Stimulated activated CD4-positive, alpha-beta T cell treated with anti-CD3 and anti-CD28 coated beads, Interleukin-15, amount 100 ng/mL, for 24 hours (primary cell): ENCODE results near the gene SIRPB2.
"Not testable (repeated sequence)": the region's sequence is repeated elsewhere in the genome, so short reads cannot be mapped to it uniquely, and the experiment has no call there.

Source experiments
- DNase-seq: peaks from one replicate; pipeline ENCODE4 v3.0.0-alpha.2; 2020

Gene SIRPB2

GRCh38 chr20:1499528-1500420 lies 8.6 kb upstream of the SIRPB2 start:
- DNase-seq: no peak

GRCh38 chr20:1497371-1497770 lies 6.2 kb upstream of the SIRPB2 start:
- not testable (repeated sequence) for DNase-seq

GRCh38 chr20:1496930-1497329 lies 5.7 kb upstream of the SIRPB2 start:
- DNase-seq: no peak

- DNase-seq: no peak
Observed at GRCh38 chr20:1494436-1494835, 3.2 kb upstream of the SIRPB2 start.

GRCh38 chr20:1493536-1493935 lies 2.3 kb upstream of the SIRPB2 start:
- DNase-seq: no peak

- no peak for DNase-seq
Observed at GRCh38 chr20:1491860-1492642, 831 bp upstream of the SIRPB2 start.

- DNase-seq: no peak
Observed at GRCh38 chr20:1490643-1491195, 501 bp downstream of the SIRPB2 start.

GRCh38 chr20:1489764-1490436 lies 1.3 kb downstream of the SIRPB2 start:
- DNase-seq: no peak

- no peak for DNase-seq
Observed at GRCh38 chr20:1489325-1489724, 1.9 kb downstream of the SIRPB2 start.

- DNase-seq: no peak
Observed at GRCh38 chr20:1486566-1486965, 4.7 kb downstream of the SIRPB2 start.

- DNase-seq: no peak
Observed at GRCh38 chr20:1484438-1485116, 6.6 kb downstream of the SIRPB2 start.

GRCh38 chr20:1479831-1480595 lies 11.2 kb downstream of the SIRPB2 start:
- no peak for DNase-seq

- no peak for DNase-seq
Observed at GRCh38 chr20:1478566-1478965, 12.7 kb downstream of the SIRPB2 start.

- DNase-seq: no peak
Observed at GRCh38 chr20:1477896-1478490, 13.2 kb downstream of the SIRPB2 start.

GRCh38 chr20:1474817-1475603 lies 16.2 kb downstream of the SIRPB2 start:
- DNase-seq: no peak

- no peak for DNase-seq
Observed at GRCh38 chr20:1474325-1474724, 16.9 kb downstream of the SIRPB2 start.

- DNase-seq: no peak
Observed at GRCh38 chr20:1473246-1474220, 17.7 kb downstream of the SIRPB2 start.

- no peak for DNase-seq
Observed at GRCh38 chr20:1472556-1473245, 18.5 kb downstream of the SIRPB2 start.

- DNase-seq: no peak
Observed at GRCh38 chr20:1471242-1471641, 20.0 kb downstream of the SIRPB2 start.
